ENCODE data around the gene ZDHHC4. TPM values are rescaled to one million over a fixed set of nuclear protein-coding genes. Genes with fewer than 3 reads are reported as not detected.

ZDHHC4 gene
- total RNA-seq, 1 experiment from 2014 or later: 28.9 TPM

DNA sequence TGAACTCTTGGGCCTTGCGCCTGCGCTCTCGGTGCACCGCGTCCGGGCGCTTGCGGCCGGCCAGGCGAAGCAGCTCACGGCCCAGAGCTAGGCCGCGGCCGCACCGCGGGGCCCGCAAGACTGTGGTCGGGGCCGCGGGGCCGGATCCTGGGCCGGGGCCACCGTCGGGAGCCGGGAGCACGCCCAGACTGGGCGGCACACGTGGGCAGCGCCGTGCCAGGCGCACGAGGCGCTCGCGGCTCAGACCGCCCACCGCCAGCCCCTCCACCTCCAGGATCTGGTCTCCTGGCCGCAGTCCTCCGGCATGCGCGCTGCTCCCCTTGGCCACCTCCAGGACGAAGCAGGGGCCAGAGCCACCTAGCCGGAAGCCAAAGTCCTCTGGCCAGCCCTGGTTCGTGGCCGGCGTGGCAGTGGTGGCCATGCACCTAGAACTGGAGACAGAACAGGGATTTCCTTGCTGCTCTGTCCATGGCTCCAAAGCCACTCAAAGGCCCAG is 26.2 kb upstream of the ZDHHC4 start, which contains the start of gene GRID2IP:
GRID2IP (minus strand) TSS at position 446 of the 496 bp plus-strand sequence; CDS start at position 421, 25 bp downstream.
- no peak within 1 kb of the TSS for H2AFZ ChIP-seq (ENCODE audit: low read length)
- H3K9me2 ChIP-seq (replicated peaks; ENCODE audit: low read length): no peaks in the 10 kb centered on the region
- ChIA-PET CTCF (no interaction called here), POLR2A (ENCODE audit: unreplicated experiment) (no interaction called here)
- H3K79me2 ChIP-seq (ENCODE audit: low read length): no peaks in the 10 kb centered on the region
- no TSS peak for BruUV-seq (replicated peaks)
- no peak within 1 kb of the TSS for H3K27ac ChIP-seq (ENCODE audit: low read length)
- H3K9me3 ChIP-seq (ENCODE audit: low read length): no peaks in the 10 kb centered on the region
- H3K36me3 ChIP-seq (ENCODE audit: low read depth, low read length): no peaks in the 10 kb centered on the region
- no peaks in the 10 kb centered on the region for H3F3A ChIP-seq (ENCODE audit: low read length, unreplicated experiment)
- no peaks in the 10 kb centered on the region for H4K20me1 ChIP-seq (ENCODE audit: low read length)
- H3K4me2 ChIP-seq (ENCODE audit: low read length): no peak within 1 kb of the TSS
- TF ChIP-seq, protein P1, sequence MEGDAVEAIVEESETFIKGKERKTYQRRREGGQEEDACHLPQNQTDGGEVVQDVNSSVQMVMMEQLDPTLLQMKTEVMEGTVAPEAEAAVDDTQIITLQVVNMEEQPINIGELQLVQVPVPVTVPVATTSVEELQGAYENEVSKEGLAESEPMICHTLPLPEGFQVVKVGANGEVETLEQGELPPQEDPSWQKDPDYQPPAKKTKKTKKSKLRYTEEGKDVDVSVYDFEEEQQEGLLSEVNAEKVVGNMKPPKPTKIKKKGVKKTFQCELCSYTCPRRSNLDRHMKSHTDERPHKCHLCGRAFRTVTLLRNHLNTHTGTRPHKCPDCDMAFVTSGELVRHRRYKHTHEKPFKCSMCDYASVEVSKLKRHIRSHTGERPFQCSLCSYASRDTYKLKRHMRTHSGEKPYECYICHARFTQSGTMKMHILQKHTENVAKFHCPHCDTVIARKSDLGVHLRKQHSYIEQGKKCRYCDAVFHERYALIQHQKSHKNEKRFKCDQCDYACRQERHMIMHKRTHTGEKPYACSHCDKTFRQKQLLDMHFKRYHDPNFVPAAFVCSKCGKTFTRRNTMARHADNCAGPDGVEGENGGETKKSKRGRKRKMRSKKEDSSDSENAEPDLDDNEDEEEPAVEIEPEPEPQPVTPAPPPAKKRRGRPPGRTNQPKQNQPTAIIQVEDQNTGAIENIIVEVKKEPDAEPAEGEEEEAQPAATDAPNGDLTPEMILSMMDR (conservative IDR thresholded peaks at IDR 0.05; ENCODE audit: low read depth, low read length): no peak
- TF ChIP-seq EZH2 (IDR thresholded peaks at IDR 0.05; ENCODE audit: low read length, unreplicated experiment): no peak
- no peak for TF ChIP-seq EZH2phosphoT487 (IDR thresholded peaks at IDR 0.05; ENCODE audit: borderline replicate concordance, low read length)
- H3K27me3 ChIP-seq (ENCODE audit: low read length): no peaks in the 10 kb centered on the region
- intact Hi-C loops (cut with micrococcal nuclease): no loop called here
- DNase-seq: no peak
- H3K4me1 ChIP-seq (ENCODE audit: insufficient read depth, low read length): no peaks in the 10 kb centered on the region
- H3K4me3 ChIP-seq (ENCODE audit: low read length): no peak within 1 kb of the TSS
- ATAC-seq: no peak
- H3K9ac ChIP-seq (ENCODE audit: low read length): no peak within 1 kb of the TSS

DNA sequence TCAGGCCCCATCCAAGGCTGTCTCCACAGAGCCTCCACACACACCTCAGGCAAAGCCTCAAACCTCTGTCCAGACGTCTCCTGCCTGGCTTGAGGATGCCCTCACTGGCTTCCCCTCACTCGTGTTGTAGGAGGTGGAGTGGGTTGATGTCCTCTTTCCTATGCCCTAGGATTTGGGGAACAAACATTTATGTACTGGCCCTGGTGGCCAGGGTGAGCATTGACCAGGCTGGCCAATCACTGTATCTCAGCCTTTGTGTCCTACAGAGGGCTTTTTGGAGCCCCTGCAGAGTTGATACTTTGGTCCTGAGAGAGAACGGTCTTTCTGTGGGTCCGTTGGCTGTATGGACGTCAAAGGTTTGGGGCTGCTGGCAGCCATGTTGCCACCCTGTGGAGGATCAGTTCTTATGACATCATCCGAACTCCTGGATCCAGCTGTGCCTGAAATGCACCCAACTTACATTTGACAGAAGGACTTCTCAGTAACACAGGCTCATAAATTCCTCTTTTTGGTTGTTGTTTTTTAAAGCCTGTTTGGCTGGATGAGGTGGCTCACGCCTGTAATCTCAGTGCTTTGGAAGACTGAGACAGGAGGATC is 23.7 kb upstream of the ZDHHC4 start:
- intact Hi-C loops (cut with micrococcal nuclease): no loop called here
- Histone ChIP-seq H3K9me3 (ENCODE audit: low read length) (no peaks in the 10 kb centered on the region), H2AFZ (ENCODE audit: low read length) (no peak overlapping the region), H3K9me2 (replicated peaks; ENCODE audit: low read length) (no peaks in the 10 kb centered on the region), H3K27me3 (ENCODE audit: low read length) (no peaks in the 10 kb centered on the region), H3K79me2 (ENCODE audit: low read length) (no peaks in the 10 kb centered on the region), H3F3A (ENCODE audit: low read length, unreplicated experiment) (no peaks in the 10 kb centered on the region), H4K20me1 (ENCODE audit: low read length) (no peaks in the 10 kb centered on the region), H3K4me1 (ENCODE audit: insufficient read depth, low read length) (no peaks in the 10 kb centered on the region), H3K27ac (ENCODE audit: low read length) (no peak overlapping the region), H3K36me3 (ENCODE audit: low read depth, low read length) (no peaks in the 10 kb centered on the region), H3K4me2 (ENCODE audit: low read length) (no peak overlapping the region), H3K4me3 (ENCODE audit: low read length) (no peak overlapping the region), H3K9ac (ENCODE audit: low read length) (no peak overlapping the region)
- TF ChIP-seq, protein P1 (conservative IDR thresholded peaks at IDR 0.05; ENCODE audit: low read depth, low read length): no peak
- no peak for TF ChIP-seq EZH2 (IDR thresholded peaks at IDR 0.05; ENCODE audit: low read length, unreplicated experiment)
- no peak for TF ChIP-seq EZH2phosphoT487 (IDR thresholded peaks at IDR 0.05; ENCODE audit: borderline replicate concordance, low read length)
- BruUV-seq (replicated peaks): no TSS peak
- DNase-seq (no peak), ATAC-seq (no peak; the same call in 1 of the 2 replicates)
- ChIA-PET CTCF (interaction anchor here (0.6 kb wide), 1 partner anchor 500 kb away, joined by 7 read pairs; no protein-coding TSS in a partner anchor), POLR2A (ENCODE audit: unreplicated experiment) (no interaction called here)

DNA sequence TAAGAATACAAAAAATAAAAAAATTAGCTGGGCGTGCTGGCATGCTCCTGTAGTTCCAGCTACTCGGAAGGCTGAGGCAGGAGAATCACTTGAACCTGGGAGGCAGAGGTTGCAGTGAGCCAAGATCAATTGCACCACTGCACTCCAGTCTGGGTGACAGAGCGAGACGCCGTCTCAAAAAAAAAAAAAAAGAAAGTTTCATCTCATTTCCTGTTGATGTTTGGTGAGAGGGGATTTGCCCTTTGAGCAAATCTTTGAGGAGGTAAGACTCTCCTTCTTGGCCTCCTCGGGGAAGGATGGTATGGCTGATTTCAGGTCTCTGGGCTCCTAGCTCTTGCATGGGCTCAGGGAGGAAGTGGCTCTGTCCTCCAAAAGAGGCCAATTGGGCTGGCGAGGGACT is 22.4 kb upstream of the ZDHHC4 start:
- ChIA-PET CTCF (interaction anchor here (0.7 kb wide), 1 partner anchor 804 kb away, joined by 3 read pairs; no protein-coding TSS in a partner anchor), POLR2A (ENCODE audit: unreplicated experiment) (no interaction called here)
- intact Hi-C loops (cut with micrococcal nuclease): no loop called here
- DNase-seq (no peak), ATAC-seq (no peak)
- H3K4me2 ChIP-seq (ENCODE audit: low read length): no peak overlapping the region
- H3K4me1 ChIP-seq (ENCODE audit: insufficient read depth, low read length): no peaks in the 10 kb centered on the region
- no peaks in the 10 kb centered on the region for H3K36me3 ChIP-seq (ENCODE audit: low read depth, low read length)
- no peaks in the 10 kb centered on the region for H3F3A ChIP-seq (ENCODE audit: low read length, unreplicated experiment)
- H3K9me3 ChIP-seq (ENCODE audit: low read length): no peaks in the 10 kb centered on the region
- H3K4me3 ChIP-seq (ENCODE audit: low read length): no peak overlapping the region
- BruUV-seq (replicated peaks): no TSS peak
- H3K9me2 ChIP-seq (replicated peaks; ENCODE audit: low read length): no peaks in the 10 kb centered on the region
- no peak for TF ChIP-seq EZH2 (IDR thresholded peaks at IDR 0.05; ENCODE audit: low read length, unreplicated experiment)
- TF ChIP-seq EZH2phosphoT487 (IDR thresholded peaks at IDR 0.05; ENCODE audit: borderline replicate concordance, low read length): no peak
- TF ChIP-seq, protein P1 (conservative IDR thresholded peaks at IDR 0.05; ENCODE audit: low read depth, low read length): no peak
- H3K27ac ChIP-seq (ENCODE audit: low read length): no peak overlapping the region
- no peak overlapping the region for H3K9ac ChIP-seq (ENCODE audit: low read length)
- no peaks in the 10 kb centered on the region for H4K20me1 ChIP-seq (ENCODE audit: low read length)
- H2AFZ ChIP-seq (ENCODE audit: low read length): no peak overlapping the region
- no peaks in the 10 kb centered on the region for H3K79me2 ChIP-seq (ENCODE audit: low read length)
- no peaks in the 10 kb centered on the region for H3K27me3 ChIP-seq (ENCODE audit: low read length)
